Fibroblast of lung (primary cell): ENCODE measurements around the gene ZSCAN25. TPM values are rescaled to one million over a fixed set of nuclear protein-coding genes. Genes with fewer than 3 reads are reported as not detected.

ENCODE experiments used
- DNase-seq, 2 donors: peaks; one replicate each; pipeline versions ENCODE4 v3.0.0 to v3.0.0-alpha.2; 2010; ENCODE audit warnings: low read depth in 2 of 2
- H2AFZ ChIP-seq: 2 replicates; pipeline ENCODE4 v1.5.1; 2012; ENCODE audit warnings: low read length, control low read depth, inconsistent platforms
- H3K27ac ChIP-seq: 2 replicates; pipeline ENCODE4 v1.5.1; 2011; ENCODE audit warnings: low read length, control low read depth; ENCODE audit not compliant: insufficient read depth
- H3K27me3 ChIP-seq: 2 replicates; pipeline ENCODE4 v1.5.1; 2011; ENCODE audit warnings: mild to moderate bottlenecking, low read length; ENCODE audit not compliant: control insufficient read depth, insufficient read depth
- H3K36me3 ChIP-seq: 2 replicates; pipeline ENCODE4 v1.5.1; 2011; ENCODE audit warnings: low read length; ENCODE audit not compliant: control insufficient read depth, insufficient read depth
- H3K4me1 ChIP-seq: 2 replicates; pipeline ENCODE4 v1.5.1; 2011; ENCODE audit warnings: low read length; ENCODE audit not compliant: control insufficient read depth, insufficient read depth; ENCODE audit errors: extremely low read depth
- H3K4me2 ChIP-seq: 2 replicates; pipeline ENCODE4 v1.5.1; 2011; ENCODE audit warnings: low read length, control low read depth; ENCODE audit not compliant: insufficient read depth; ENCODE audit errors: extremely low read depth
- H3K4me3 ChIP-seq, 4 experiments: fragments of 200-600 bp in 1 of 4; sonication (generic) in 1 of 4; replicated peaks in 1 of 4; 2 replicates each; pipeline ENCODE4 v1.5.1; 2011 to 2016; ENCODE audit warnings: low read length in 4 of 4, low read depth in 3 of 4, mild to moderate bottlenecking in 3 of 4, control low read depth in 2 of 4, inconsistent platforms in 1 of 4, mixed read lengths in 1 of 4; ENCODE audit not compliant: insufficient read depth in 1 of 4; ENCODE audit errors: control extremely low read depth in 1 of 4
- H3K79me2 ChIP-seq: 2 replicates; pipeline ENCODE4 v1.5.1; 2012; ENCODE audit warnings: mild to moderate bottlenecking, low read length, inconsistent platforms; ENCODE audit not compliant: control insufficient read depth, insufficient read depth
- H3K9ac ChIP-seq: 2 replicates; pipeline ENCODE4 v1.5.1; 2011; ENCODE audit warnings: mild to moderate bottlenecking, low read length, control low read depth; ENCODE audit not compliant: insufficient read depth
- H3K9me3 ChIP-seq: 2 replicates; pipeline ENCODE4 v1.5.1; 2012; ENCODE audit warnings: low read depth, low read length; ENCODE audit not compliant: control insufficient read depth, insufficient read depth
- H4K20me1 ChIP-seq: 2 replicates; pipeline ENCODE4 v1.5.1; 2011; ENCODE audit warnings: low read length; ENCODE audit not compliant: control insufficient read depth, insufficient read depth; ENCODE audit errors: extremely low read depth
- CTCF ChIP-seq, 2 donors: IDR thresholded peaks in 1 of 2; conservative IDR thresholded peaks in 1 of 2; 1 replicate in 1 of 2; 2 replicates in 1 of 2; pipeline ENCODE4 v1.5.1; 2011 to 2012; ENCODE audit warnings: low read length in 2 of 2, control low read depth in 1 of 2, inconsistent platforms in 1 of 2, low read depth in 1 of 2, mild to moderate bottlenecking in 1 of 2
- EZH2 ChIP-seq: IDR thresholded peaks from 2 replicates; pipeline ENCODE4 v1.5.1; 2012; ENCODE audit warnings: low read length, control low read depth, mild to moderate bottlenecking; ENCODE audit errors: missing control alignments
- polyA plus RNA-seq, 2 donors: library from polyadenylated mRNA; depleted of rRNA in 1 of 2; stranded (reverse) in 1 of 2; unstranded in 1 of 2; fragments of >200 nt; gene quantifications; 2 replicates each; pipeline ENCODE4 v1.2.1, GENCODE V29; 2011 to 2012; ENCODE audit warnings: missing spikeins in 1 of 2
- total RNA-seq: library from RNA; depleted of rRNA; stranded (reverse); fragments of >200 nt; gene quantifications from 2 replicates; pipeline ENCODE4 v1.2.1, GENCODE V29; 2014

ZSCAN25 gene
- total and polyA plus RNA-seq, 2 donors (not counting 1 experiment from before 2014, with no cell fraction given): 5.4 to 10.2 TPM

DNA sequence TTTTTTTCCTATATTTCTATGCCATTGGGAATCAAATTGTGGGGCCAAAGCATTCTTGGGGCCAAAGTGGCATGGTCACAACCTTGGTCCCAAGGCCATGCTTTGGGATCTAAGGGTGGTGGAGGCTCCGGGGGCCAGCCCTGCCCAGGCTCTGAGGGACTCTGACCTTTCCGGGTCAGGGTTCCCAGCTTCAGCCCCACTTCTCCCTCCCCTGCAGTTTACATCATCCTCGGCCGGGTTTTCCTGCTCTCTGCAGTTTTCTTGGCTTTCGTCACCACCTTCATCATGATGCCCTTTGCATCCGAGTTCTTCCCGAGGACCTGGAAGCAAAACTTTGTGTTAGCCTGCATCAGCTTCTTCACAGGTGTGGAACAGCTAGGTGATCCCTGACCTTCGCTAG, 10.2 kb upstream of the ZSCAN25 start:
- Histone ChIP-seq H3K27me3 (no peaks in the 10 kb centered on the region), H3K27ac (no peak overlapping the region), H3K79me2 (no peaks in the 10 kb centered on the region), H2AFZ (no peak overlapping the region), H3K9ac (no peak overlapping the region), H3K4me3 (no peak overlapping the region), H3K4me1 (no peaks in the 10 kb centered on the region), H4K20me1 (no peaks in the 10 kb centered on the region), H3K9me3 (no peaks in the 10 kb centered on the region), H3K36me3 (no peaks in the 10 kb centered on the region), H3K4me2 (no peak overlapping the region)
- DNase-seq: no peak
- TF ChIP-seq EZH2: no peak
- no peak for TF ChIP-seq CTCF (conservative IDR thresholded peaks at IDR 0.05 in 1 of 2, IDR thresholded peaks at IDR 0.05 in 1 of 2; ENCODE audit: low read depth in 1 of 2, low read length in 2 of 2)

GRCh38 chr7:99607548-99607947, 9.2 kb upstream of the ZSCAN25 start:
- no peak for TF ChIP-seq EZH2
- no peak for TF ChIP-seq CTCF (conservative IDR thresholded peaks at IDR 0.05 in 1 of 2, IDR thresholded peaks at IDR 0.05 in 1 of 2; ENCODE audit: low read depth in 1 of 2, low read length in 2 of 2)
- no peak for DNase-seq
- Histone ChIP-seq H3K4me2 (no peak overlapping the region), H3K9ac (no peak overlapping the region), H3K9me3 (no peaks in the 10 kb centered on the region), H3K27ac (no peak overlapping the region), H3K4me1 (no peaks in the 10 kb centered on the region), H3K4me3 (no peak overlapping the region), H3K79me2 (no peaks in the 10 kb centered on the region), H2AFZ (no peak overlapping the region), H3K27me3 (no peaks in the 10 kb centered on the region), H4K20me1 (no peaks in the 10 kb centered on the region), H3K36me3 (no peaks in the 10 kb centered on the region)

GRCh38 chr7:99614495-99614894, 2.3 kb upstream of the ZSCAN25 start:
- Histone ChIP-seq H4K20me1 (no peaks in the 10 kb centered on the region), H3K36me3 (peaks cover 2% of the 10 kb centered on the region), H3K9me3 (no peaks in the 10 kb centered on the region), H3K4me1 (peaks cover 2% of the 10 kb centered on the region), H3K79me2 (peaks cover 11% of the 10 kb centered on the region), H3K27ac (no peak overlapping the region), H3K4me2 (no peak overlapping the region), H3K27me3 (no peaks in the 10 kb centered on the region), H3K9ac (no peak overlapping the region), H2AFZ (no peak overlapping the region), H3K4me3 (no peak overlapping the region)
- DNase-seq: no peak
- TF ChIP-seq CTCF (conservative IDR thresholded peaks at IDR 0.05 in 1 of 2, IDR thresholded peaks at IDR 0.05 in 1 of 2; ENCODE audit: low read depth in 1 of 2, low read length in 2 of 2): no peak
- no peak for TF ChIP-seq EZH2
